ENCODE results near the gene TMEM255B. TPM values are rescaled to one million over a fixed set of nuclear protein-coding genes. Genes with fewer than 3 reads are reported as not detected.

TMEM255B gene
- total and polyA plus RNA-seq, 2 donors (not counting 3 experiments of a cell fraction or from before 2014, with no cell fraction given) = 105 to 121 TPM

- Histone ChIP-seq H3K9me3 (replicated peaks; ENCODE audit: control insufficient read depth, insufficient read depth, low read length) (no peaks in the 10 kb centered on the region), H2AFZ (ENCODE audit: low read depth, low read length) (peak overlapping the region; percentile 95), H3K4me1 (ENCODE audit: control insufficient read depth, extremely low read depth, insufficient read depth, low read length) (no peaks in the 10 kb centered on the region), H3K4me3 (replicated peaks in 1 of 3; ENCODE audit: insufficient read depth in 1 of 3, low read depth in 1 of 3, low read length in 3 of 3) (no peak overlapping the region), H3K4me2 (ENCODE audit: insufficient read depth, low read length) (no peak overlapping the region), H3K36me3 (ENCODE audit: control insufficient read depth in 2 of 2, extremely low read depth in 1 of 2, insufficient read depth in 2 of 2, low read length in 2 of 2) (no peaks in the 10 kb centered on the region), H3K9me1 (replicated peaks; ENCODE audit: control insufficient read depth, extremely low read depth, insufficient read depth, low read length) (no peaks in the 10 kb centered on the region), H4K20me1 (replicated peaks; ENCODE audit: control insufficient read depth, extremely low read depth, insufficient read depth, low read length) (no peaks in the 10 kb centered on the region), H3K27ac (ENCODE audit: insufficient read depth, low read depth, low read length) (no peak overlapping the region), H3K79me2 (ENCODE audit: control insufficient read depth, insufficient read depth, low read length) (no peaks in the 10 kb centered on the region), H3K27me3 (ENCODE audit: control insufficient read depth in 2 of 2, insufficient read depth in 2 of 2, low read length in 2 of 2) (no peaks in the 10 kb centered on the region), H3K9ac (replicated peaks; ENCODE audit: extremely low read depth, insufficient read depth, low read length) (no peak overlapping the region)
- CTCF ChIA-PET = interaction anchor here (0.6 to 1.4 kb wide), 13 partner anchors 18 to 505 kb away, joined by 3 to 18 read pairs (median 5); partner anchors contain the start of gene GRK1
- intact Hi-C loops (cut with micrococcal nuclease) (no loop called here), dilution Hi-C loops (cut with MboI; ENCODE audit: extremely low pct_ligation_motif_present, low sequenced_read_pairs) (no loop called here)
- DNase-seq (ENCODE audit: low read depth, low spot score) (no peak), FAIRE-seq (no peak)
- TF ChIP-seq POLR2A (IDR thresholded peaks at IDR 0.05; ENCODE audit: low read depth, low read length) = no peak
- TF ChIP-seq CTCF (IDR thresholded peaks at IDR 0.05; ENCODE audit: extremely low read depth in 1 of 2, insufficient read depth in 1 of 2, low read depth in 1 of 2, low read length in 2 of 2) = no peak
- no peak for TF ChIP-seq FOS (IDR thresholded peaks at IDR 0.05; ENCODE audit: borderline replicate concordance, insufficient read depth, low read length)
- TF ChIP-seq EZH2 (IDR thresholded peaks at IDR 0.05; ENCODE audit: borderline replicate concordance, low read depth, low read length, severe bottlenecking) = no peak
- TF ChIP-seq POLR2AphosphoS5 (IDR thresholded peaks at IDR 0.05; ENCODE audit: insufficient read depth, low read depth, low read length) = no peak
- POLR2A ChIA-PET = no interaction called here
- no TSS peak for BruUV-seq (replicated peaks)
These were observed 34.8 kb upstream of the TMEM255B start for GRCh38 chr13:113724016-113724758.
